Ovary (tissue), 3 donors: ENCODE results near the gene MRPL23.

Source experiments
- POLR2A ChIP-seq: fragments of 450-650 bp; IDR thresholded peaks from one replicate; pipeline ENCODE4 v1.6.1; 2017; ENCODE audit warnings: antibody characterized with exemption, mild to moderate bottlenecking, moderate library complexity
- TF ChIP-seq, protein P1 (sequence below), 3 donors: fragments of 450-650 bp in 2 of 3; fragments of 200-600 bp in 1 of 3; IDR thresholded peaks; one replicate each; pipeline versions ENCODE4 v1.5.1 to v1.8.0; 2016 to 2022; ENCODE audit warnings: antibody characterized with exemption in 3 of 3, mild to moderate bottlenecking in 1 of 3
- donor health status: DM: no; HTN: no; CAD: no.

- TF ChIP-seq, protein P1, sequence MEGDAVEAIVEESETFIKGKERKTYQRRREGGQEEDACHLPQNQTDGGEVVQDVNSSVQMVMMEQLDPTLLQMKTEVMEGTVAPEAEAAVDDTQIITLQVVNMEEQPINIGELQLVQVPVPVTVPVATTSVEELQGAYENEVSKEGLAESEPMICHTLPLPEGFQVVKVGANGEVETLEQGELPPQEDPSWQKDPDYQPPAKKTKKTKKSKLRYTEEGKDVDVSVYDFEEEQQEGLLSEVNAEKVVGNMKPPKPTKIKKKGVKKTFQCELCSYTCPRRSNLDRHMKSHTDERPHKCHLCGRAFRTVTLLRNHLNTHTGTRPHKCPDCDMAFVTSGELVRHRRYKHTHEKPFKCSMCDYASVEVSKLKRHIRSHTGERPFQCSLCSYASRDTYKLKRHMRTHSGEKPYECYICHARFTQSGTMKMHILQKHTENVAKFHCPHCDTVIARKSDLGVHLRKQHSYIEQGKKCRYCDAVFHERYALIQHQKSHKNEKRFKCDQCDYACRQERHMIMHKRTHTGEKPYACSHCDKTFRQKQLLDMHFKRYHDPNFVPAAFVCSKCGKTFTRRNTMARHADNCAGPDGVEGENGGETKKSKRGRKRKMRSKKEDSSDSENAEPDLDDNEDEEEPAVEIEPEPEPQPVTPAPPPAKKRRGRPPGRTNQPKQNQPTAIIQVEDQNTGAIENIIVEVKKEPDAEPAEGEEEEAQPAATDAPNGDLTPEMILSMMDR (IDR thresholded peaks at IDR 0.05): no peak
- TF ChIP-seq POLR2A: no peak
These were observed 48.0 kb upstream of the MRPL23 start for GRCh38 chr11:1899090-1899489.
